Fibroblast of skin of abdomen (primary cell): ENCODE results near the gene WWP2.

Experiments used
- DNase-seq: peaks from one replicate; pipeline ENCODE4 v3.0.0-alpha.2; 2013

WWP2 gene

DNA sequence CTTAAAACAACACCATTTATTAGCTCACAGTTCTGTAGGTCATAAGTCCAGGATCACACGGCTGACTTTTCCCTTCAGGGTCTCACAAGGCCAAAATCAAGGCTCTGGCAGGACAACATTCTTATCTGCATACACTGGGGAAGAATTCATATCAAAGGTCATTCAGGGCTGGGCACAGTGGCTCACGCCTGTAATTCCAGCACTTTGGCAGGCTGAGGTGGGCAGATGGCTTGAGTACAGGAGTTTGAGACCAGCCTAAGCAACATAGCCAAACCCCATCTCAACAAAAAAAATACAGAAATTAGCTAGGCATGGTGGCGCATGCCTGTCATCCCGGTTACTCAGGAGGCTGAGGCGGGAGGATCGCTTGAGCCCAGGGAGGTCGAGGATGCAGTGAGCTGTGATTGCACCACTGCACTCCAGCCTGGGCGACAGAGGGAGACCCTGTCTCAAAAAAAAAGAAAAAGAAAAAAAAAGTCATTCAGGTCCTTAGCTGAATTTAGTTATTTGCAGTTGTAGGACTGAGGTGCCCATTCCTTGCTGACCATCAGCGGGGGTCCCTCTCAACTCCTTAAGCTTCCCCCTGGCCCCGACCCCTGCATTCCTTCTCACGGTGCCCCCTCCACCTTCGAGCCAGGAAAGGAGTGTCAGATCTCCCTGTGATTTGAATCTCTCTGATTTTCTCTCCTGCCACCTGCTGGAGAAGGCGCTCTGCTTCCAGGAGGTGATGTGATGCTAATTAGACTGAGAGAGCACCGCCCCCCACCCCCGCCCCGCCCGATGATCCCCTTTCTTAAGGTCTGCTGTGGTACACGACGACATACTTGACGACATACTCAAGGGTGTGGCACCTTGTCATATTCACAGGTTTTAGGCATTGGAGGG, 97.2 kb downstream of the WWP2 start:
- DNase-seq: no peak

DNA sequence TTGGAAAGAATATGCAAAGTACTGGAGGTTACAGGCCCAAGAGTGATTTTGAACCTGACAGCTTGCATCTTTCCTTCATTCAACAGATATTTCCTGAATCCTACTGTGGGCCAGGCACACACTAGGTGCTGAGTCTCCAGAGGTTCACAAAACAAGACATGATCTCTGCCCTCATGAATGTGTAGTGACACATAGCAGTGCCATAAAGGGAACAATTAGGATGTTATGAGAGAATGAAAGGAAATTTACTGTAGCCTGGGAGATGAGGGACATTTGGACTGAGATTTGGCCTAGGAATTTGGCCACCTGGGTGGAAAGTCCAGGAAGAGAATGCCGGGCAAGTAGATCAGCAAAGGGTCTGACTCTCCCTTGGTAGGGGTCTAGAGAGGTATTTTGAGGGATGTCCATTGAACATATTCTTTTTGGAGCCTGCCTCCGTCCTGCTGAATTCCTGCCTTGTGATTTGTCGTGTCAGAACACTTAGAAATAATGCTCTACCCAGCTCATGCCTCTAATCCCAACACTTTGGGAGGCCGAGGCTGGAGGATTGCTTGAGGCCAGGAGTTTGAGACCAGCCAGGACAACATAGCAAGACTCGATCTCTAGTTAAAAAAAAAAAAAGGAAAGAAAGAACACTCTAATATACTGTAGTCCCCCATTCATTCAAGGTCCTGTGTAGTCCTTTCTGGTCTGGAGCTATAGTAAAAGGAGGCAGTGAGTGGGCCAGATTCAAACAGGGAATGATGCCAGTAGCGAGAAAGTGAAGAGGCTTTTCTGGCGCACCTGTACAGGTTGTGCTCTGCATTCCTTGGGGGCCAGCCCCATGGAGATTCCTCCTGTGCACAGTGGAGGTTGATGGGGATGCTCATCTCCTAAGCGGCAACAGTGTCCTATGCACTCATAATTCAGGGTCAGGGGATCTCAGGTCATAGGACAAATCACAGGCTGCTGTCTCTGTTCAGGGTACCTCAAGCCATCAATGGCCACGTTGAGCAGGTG, 98.4 kb downstream of the WWP2 start:
- DNase-seq: no peak

DNA sequence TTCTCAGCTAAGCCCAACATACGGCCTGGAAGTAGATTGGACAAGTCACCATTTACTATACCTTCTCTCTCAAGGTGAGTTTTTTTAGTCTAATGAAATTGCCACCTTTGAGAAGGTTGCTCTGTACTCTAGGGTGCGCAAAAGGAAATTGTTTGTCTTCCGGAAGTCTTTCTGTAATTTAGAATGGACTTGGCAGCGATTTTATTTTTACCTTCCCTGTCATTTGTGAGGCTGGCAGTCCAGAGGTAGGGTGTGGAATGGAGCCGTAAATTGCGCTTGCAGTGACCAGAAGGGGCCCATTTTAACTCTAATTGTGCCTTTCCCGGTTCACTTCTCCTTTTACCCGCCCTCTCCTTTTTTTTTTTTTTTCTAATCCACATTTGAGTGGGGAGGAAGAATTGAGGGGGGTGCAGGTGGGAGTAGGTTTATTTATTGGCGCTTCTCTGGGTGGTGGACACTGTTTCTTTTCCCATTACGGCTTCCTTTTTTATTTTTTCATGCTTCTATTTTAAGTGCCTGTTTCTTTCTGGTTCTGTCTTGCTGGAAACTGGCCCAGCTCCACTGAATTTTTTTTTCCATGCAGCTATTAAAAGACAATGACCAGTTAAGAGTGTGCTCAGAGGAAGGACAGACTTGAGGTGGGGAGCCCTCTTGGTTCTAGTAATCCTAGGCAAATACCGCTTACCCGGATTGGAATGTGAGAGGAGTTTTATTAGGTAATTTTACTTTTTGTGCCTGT, 99.3 kb downstream of the WWP2 start:
- DNase-seq: peak; percentile 41

DNA sequence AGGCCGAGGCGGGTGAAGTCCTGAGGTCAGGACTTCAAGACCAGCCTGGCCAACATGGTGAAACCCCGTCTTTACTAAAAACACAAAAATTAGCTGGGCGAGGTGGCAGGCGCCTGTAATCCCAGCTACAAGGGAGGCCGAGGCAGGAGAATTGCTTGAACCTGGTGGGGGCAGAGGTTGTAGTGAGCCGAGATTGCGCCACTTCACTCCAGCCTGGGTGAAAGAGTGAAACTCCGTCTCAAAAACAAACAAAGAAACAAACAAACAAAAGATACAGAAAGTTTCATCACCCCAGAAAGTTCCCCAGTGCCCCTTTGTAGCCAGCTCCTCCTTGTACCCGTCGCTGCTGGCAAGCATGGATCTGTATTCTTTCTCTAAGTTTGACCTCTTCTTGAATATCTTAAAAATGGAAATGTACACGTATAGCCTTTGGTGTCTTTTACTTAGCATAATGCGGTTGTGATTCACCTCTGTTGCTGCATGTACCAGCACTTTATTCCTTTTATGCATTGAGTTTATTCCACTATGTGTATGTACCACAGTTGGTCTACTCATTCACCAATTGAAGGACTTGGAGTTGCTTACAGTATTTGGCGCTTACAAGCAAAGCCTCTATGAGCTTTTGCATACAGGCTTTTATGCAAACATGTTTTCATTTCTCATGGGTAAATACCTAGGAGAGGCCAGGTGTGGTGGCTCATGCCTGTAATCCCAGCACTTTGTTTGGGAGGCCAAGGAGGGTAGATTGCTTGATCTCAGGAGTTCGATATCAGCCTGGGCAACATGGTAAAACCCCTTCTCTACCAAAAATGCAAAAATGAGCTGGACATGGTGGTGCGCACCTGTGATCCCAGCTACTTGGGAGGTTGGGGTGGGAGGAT, 101.5 kb downstream of the WWP2 start:
- no peak for DNase-seq

DNA sequence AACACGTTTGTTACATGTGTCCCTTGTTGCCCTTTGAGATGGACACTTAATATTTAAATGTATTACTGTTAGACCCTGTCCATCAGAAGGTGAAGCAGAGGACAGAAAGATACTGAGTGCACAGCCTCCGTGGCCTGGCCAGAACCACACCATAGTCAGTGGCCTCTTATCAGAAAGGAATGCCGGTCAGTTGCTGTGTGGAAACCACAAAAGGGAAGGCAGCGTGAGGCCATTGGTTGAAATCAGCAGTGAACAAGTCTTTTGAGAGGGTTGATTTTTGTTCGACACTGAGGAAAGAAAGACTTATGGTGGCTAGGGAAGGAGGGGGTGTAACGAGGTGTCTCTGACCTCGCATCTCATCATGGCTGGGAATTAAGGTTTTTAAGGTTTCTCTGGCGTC, 103.6 kb downstream of the WWP2 start:
- DNase-seq: peak; percentile 34

DNA sequence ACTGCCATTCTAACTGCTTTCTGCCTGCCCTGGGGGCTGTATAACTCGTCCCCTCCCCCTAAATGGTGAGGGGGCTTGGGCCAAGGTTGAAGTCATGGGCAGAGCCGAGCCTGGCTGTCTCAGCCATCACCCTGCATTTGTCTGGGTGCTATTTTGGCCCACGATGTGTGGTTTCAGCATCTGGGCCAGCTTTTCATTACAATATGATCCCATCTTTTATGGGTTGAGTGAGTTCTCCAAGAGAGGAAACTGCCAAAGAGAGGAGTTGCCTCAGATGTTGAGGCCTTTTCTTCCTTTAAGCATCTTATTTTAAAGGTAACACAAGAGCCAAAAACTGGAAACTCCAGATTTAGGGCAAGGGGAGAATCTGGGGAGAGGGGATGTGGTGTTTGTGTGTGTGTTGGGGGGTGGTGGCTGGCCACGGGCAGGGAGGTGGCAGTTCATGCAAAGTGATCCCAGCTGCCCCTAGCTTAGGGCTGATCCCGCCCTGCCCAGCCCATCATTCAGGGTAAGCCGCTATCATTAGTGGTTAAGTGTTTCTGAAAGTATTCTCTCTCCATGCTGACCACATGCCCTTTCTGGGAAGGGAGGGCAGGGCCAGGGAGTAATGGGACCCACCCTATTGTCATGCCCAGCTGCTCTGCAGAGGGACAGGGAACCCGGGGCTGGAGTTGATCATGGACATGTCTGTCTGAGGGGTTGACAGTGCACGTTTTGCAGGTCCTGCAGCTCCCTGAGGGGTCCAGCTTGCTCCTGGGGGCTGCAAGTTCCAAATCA, 105.8 kb downstream of the WWP2 start:
- DNase-seq: no peak

DNA sequence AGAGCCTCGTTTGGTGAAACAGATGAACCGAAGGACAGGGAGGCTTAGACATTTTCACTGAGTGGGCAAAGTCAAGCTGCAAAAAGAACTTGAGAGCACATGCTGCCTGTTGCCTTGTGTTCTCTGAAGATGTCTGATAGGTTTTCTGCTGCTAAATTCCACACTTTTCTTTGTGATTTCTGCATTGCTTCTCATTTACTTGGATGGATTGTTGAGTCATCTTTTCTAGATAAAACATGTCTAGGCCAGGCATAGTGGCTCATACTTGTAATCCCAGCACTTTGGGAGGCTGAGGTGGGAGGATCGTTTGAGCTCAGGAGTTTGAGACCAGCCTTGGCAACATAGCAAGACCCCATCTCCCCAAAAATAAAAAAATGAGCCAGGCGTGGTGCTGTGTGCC, 108.6 kb downstream of the WWP2 start:
- DNase-seq: no peak

DNA sequence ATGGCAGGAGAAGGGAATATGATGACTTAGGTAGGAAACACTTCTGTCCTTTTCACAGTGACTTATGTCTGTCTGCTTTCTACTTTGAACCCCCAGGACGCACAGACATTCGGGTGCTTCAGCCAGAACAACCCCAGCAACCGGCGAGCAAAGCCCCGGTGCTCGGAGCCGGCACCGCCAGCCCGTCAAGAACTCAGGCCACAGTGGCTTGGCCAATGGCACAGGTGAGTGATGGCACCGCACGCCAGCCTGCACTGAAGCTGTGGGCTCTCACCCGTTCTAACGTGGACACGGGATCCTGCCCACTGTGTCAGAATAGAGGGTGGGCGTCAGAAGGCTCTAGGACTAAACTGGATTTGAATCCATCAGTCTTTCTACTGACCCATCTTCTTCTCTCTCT, 109.6 kb downstream of the WWP2 start:
- no peak for DNase-seq

DNA sequence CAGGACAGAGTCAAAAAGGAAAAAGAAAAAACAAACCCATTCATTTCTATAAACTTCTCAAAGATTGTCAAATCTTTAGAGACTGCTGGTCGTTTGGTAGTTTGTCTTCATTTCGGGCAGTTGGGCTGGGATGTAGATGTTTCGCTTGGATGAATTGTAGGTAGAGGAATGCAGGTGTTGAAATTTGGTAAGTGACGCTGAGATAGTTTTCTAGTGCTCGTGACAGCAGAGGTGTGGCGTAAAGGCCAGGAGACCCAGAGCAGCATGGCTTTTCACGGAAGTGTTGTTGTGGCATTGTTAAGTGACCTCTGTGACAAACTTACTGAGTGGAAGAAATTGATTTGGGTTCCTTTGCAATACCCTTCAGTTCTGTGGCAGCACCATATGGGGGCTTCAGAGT, 110.8 kb downstream of the WWP2 start:
- no peak for DNase-seq

DNA sequence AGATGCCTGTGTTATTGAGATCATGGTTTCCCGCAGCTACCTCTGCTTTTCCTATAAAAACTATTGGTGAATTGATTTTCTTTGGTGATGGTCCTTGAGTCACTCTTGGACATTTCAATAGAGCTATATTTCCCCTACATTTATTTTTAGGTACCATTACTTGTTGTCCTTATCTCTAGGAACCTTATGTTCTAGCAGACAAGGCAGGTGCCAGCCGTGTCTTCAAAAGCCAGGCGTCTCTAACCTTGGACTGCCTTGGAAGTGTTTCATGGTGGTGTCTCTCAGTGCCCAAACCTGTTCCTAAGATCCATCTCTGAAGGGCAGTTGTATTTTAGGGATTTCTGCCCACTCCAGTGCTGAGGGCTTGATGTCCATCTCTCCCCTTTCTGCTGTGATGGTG, 111.7 kb downstream of the WWP2 start:
- DNase-seq: no peak

DNA sequence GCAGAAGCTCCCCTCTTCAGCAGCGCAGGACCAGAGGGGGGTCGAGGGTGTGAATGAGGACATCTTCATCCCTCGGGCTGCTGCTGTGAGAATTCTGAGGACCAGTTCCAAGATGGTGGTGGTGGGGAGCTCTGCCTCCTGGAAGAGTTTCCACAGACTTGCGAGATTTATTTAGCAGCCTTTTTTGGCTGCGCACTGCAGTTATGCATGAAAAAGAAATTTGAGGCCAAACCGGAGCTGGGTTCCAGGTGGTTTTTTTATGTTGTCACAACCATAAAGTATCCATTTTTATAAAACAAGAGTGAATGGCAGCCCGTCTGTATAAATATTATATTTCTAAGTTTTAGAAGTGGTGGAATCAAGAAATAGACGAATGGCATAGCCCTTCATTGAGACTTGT, 112.1 kb downstream of the WWP2 start:
- DNase-seq: no peak

DNA sequence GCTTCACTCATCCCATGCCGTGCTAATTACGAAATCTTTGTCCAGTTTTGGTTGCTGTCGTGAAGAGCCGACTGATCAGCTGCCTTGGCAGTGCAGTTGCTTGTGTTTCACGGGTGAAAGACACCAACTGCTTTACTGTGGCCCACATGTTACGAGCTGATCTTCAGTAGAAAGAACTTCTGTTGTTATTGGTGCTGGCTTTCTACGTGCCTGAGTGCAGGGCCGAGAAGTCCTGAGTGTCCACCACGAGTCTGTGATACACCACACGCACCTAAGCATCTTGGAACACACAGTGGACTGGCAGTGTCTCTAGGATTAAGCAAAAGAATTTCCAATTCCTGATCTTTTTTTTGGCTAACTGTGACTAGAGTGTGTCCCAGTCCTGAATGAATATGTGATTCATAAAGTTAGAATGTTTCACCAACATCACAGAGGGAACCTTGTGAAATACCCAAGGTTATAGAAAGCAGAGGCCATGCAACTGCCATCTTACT, 118.6 kb downstream of the WWP2 start:
- DNase-seq: peak; percentile 37

DNA sequence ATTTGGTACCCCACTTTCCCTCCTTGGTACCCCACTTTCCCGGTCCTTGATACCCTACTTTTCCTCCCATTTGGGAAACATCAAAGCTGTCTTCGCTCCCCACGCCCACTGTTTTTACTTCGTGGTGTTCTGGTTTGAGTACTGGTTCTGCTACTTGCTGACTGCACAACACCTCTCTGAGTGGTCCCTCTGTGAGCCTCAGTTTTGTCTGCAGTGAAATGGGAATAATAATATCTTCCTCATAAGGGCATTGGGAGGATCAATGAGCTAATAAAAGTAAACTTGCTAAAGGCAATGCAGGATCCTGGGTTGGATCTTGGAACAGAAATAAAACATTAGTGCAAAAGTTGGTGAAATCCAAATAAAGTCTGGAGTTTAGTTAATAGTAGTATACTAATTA, 119.0 kb downstream of the WWP2 start:
- DNase-seq: no peak

DNA sequence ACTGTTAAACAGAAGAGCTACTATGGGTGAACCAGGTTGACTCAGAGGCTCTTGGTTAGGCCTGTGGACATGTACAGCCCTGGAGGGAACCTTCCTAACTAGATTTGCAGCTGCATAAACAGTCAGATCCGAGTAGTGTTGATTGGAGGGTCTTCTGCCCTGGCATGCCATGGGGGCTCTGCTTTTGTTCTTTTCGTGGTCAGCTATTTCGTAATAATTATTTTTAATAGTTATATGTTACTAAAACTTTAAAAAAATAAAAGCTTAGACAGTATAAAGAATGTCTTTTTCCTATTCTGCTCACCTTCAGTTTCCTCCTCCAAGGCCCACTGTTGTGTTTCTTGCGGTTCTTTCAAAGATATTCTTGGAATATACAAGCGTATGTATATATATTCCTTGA, 121.6 kb downstream of the WWP2 start:
- DNase-seq: no peak

DNA sequence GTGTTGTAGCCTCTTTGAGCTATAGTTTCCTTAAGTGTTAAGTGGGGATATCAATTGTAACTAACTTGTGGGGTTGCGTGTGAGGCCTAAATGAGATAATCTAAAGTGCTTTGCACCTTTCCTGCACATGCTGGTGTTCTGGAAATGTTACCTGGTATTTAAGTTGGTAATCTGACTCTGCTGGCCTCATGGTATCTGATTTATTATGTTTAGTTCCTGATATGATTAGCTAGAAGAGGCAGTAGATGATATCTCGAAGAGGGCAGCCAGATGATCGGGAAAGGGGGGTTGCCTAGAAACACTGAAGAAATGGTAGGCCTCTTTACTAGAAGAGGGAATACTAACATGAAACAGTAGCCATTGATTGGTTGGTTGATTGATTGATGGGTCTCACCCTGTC, 123.6 kb downstream of the WWP2 start:
- no peak for DNase-seq

DNA sequence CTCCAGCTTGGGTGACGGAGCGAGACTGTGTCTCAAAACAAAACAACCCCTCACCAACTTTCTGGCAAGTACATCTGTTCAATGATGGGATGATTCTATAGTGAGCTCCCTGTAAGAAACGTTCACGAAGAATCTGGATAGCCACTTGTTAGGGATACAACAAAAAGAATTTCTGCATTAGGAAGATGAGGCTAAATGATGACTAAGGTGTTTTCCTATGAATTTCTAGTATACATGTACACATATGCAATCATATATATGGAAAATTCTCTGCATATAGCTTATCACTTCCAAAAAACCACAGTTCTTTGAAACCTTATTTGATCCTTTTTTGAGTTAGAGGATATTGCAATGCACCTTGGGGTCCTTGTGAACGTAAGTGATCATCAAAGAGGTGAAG, 124.6 kb downstream of the WWP2 start:
- DNase-seq: no peak

DNA sequence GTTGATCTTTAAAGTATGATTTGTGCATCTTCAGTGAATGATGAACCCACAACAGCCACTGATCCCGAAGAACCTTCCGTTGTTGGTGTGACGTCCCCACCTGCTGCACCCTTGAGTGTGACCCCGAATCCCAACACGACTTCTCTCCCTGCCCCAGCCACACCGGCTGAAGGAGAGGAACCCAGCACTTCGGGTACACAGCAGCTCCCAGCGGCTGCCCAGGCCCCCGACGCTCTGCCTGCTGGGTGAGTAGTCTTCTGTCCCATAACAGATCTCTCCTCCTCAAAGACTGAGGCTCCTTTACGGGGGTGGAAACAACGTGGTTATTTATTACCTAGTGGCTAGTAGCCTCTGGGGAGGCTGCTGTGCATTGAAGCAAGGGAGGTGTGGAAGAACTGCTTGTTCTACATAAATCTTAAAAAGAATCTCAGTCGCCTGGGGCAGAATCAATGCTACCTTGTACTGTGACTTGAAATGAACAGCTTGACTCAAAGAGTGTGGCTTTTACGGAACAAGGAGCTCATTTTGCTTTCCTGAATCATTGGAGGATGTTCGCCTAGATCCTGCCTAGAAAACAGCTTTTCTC, 126.0 kb downstream of the WWP2 start:
- DNase-seq: no peak

DNA sequence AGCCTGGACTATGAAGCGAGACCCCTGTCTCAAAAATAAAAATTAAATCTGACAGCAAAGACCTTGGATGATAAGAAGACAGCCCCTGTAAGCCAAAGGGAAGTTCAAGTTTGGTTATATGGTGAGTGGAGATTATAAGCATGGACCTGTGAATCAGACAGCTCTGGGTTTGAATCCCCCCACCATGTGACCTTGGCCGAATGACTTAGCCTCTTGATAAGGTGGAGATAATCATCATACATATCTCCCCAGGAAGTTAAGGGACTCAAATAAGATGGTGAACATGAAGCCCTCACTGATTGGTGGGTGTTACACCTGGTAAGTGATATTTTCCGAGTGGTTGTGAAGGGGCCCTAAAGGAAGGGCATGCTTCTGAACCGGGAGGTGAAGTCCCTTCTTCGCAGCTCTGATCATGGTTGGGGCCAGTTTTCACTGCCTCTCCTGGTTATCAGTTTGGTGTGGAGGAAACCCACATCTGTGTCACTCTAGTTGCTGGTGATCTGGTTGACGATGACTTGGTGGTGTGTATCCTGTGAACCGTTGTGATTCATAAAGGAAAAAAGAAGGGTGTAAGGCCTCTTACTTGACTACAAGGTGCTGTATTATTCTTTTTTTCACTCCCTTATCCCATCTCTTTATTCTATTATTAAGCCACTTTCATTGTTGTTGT, 127.3 kb downstream of the WWP2 start:
- no peak for DNase-seq

DNA sequence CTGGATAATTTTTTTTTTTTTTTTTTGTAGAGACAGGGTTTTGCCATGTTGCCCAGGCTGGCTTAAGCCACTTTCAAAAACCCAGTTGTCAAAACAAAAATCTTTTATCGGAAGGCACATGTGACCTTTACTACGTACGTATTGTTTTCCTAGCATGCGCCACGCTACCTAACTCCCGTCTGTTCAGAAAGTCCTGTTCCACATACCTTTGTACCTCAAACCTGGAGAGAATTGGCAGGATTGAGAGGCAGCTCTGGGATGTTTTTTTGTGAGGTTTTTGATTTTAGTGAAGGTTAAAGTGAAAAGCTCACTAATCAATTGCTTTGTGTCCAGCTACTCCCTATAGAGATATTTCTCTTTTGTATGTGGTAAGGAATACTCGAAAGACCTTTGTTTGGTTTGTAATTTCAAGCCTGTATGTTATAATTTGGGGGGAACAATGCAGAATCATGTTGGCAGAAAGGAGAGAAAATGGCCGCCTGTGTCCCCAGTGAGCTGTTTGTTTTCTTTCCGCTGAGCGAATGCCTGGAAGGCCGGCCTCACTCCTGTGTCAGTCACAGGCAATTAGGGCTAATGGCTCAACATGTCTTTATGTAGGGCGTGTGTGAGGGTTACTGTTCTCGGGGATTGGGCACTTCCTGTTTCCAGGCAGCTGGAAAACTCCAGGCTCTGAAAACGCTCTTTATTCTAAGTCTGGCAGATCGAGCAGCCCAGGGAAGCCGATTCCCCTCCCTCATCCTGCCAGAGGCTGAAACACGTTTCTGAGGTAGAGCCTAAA, 128.2 kb downstream of the WWP2 start:
- peak; percentile 72 for DNase-seq
